Esophagus squamous epithelium (tissue), 5 donors: ENCODE measurements around the gene TRPV2. TPM values are rescaled to one million over a fixed set of nuclear protein-coding genes. Genes with fewer than 3 reads are reported as not detected.

Experiments used
- DNase-seq: peaks from one replicate; lab custom pipeline; 2025; lab: John Stamatoyannopoulos, UW
- H3K27ac ChIP-seq, 4 donors: fragments of 200-600 bp; sonication (generic); one replicate each; pipeline ENCODE4 v1.5.1; 2016 to 2019; ENCODE audit warnings: mild to moderate bottlenecking in 1 of 4
- H3K27me3 ChIP-seq, 4 donors: fragments of 200-600 bp; sonication (generic); 1 replicate in 3 of 4; 2 replicates in 1 of 4; pipeline versions ENCODE4 v1.5.1 to v1.6.0; 2017 to 2021; ENCODE audit warnings: antibody characterized with exemption in 1 of 4
- H3K36me3 ChIP-seq, 3 donors: fragments of 200-600 bp; sonication (generic); one replicate each; pipeline ENCODE4 v1.5.1; 2016 to 2019
- H3K4me1 ChIP-seq, 3 donors: fragments of 200-600 bp; sonication (generic); one replicate each; pipeline ENCODE4 v1.5.1; 2017 to 2019
- H3K4me3 ChIP-seq, 4 donors: fragments of 200-600 bp; sonication (generic); 1 replicate in 3 of 4; 2 replicates in 1 of 4; pipeline ENCODE4 v1.5.1; 2016 to 2019; ENCODE audit warnings: mild to moderate bottlenecking in 2 of 4, moderate library complexity in 1 of 4
- H3K9me3 ChIP-seq, 3 donors: fragments of 200-600 bp; sonication (generic); one replicate each; pipeline ENCODE4 v1.5.1; 2016 to 2019
- POLR2A ChIP-seq, 4 donors: fragments of 450-650 bp; IDR thresholded peaks; one replicate each; pipeline ENCODE4 v1.6.1; 2017; ENCODE audit warnings: antibody characterized with exemption in 4 of 4, mild to moderate bottlenecking in 4 of 4, moderate library complexity in 3 of 4
- WGBS, 2 donors: methylation state at CpG; one replicate each; pipeline ENCODE4 v1.1.5; 2018; 5-methylcytosine and 5-hydroxymethylcytosine counted together
- intact Hi-C: fragments of 100-400 bp; cut with DNase I; formaldehyde crosslinking; loops from one replicate; pipeline ENCODE4 v1.15.0; 2022
- total RNA-seq, 4 donors: library from RNA; depleted of rRNA; stranded (reverse); fragments of >200 nt; gene quantifications; one replicate each; pipeline ENCODE4 v1.1.0, GENCODE V29; 2016
- TF ChIP-seq, protein P1 (sequence below), 6 experiments: fragments of 450-650 bp in 4 of 6; fragments of 200-600 bp in 2 of 6; sonication (generic) in 2 of 6; IDR thresholded peaks; one replicate each; pipeline ENCODE4 v1.5.1; 2016 to 2019; ENCODE audit warnings: antibody characterized with exemption in 6 of 6, mild to moderate bottlenecking in 4 of 6, moderate library complexity in 4 of 6
- donor health status: DM: yes; HTN: yes; CAD: no.

Gene TRPV2
- total RNA-seq, 4 donors from 2014 or later: 1.7 to 8.4 (median 2.5) TPM

DNA sequence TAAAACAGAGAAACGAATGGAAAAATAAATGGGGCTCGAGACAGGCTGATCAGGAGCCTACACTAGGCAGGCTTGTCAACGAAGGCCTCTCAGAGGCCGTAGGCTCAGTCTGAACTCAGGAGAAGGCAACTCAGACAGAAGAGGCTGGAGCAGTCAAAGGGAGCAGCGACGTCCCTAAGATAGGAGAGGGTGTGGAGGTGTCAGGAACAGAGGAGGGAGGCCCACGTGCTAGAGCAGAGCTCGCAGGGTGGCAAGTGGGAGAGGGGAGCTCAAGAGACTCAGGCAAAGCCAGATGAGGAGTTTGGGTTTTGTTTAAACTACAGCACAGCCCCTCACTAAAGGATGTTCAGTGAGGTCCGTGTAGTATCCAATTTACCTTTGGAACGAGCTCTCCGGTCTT is 43.9 kb downstream of the TRPV2 start:
- Histone ChIP-seq H3K4me1 (peaks cover 0 to 17% (median 5%) of the 10 kb centered on the region in 3 donors), H3K27ac (no peak overlapping the region), H3K36me3 (peaks cover 0 to 20% (median 0%) of the 10 kb centered on the region in 3 donors), H3K9me3 (no peaks in the 10 kb centered on the region), H3K4me3 (no peak overlapping the region), H3K27me3 (no peaks in the 10 kb centered on the region)
- intact Hi-C loops: no loop called here
- DNase-seq: no peak
- TF ChIP-seq, protein P1, sequence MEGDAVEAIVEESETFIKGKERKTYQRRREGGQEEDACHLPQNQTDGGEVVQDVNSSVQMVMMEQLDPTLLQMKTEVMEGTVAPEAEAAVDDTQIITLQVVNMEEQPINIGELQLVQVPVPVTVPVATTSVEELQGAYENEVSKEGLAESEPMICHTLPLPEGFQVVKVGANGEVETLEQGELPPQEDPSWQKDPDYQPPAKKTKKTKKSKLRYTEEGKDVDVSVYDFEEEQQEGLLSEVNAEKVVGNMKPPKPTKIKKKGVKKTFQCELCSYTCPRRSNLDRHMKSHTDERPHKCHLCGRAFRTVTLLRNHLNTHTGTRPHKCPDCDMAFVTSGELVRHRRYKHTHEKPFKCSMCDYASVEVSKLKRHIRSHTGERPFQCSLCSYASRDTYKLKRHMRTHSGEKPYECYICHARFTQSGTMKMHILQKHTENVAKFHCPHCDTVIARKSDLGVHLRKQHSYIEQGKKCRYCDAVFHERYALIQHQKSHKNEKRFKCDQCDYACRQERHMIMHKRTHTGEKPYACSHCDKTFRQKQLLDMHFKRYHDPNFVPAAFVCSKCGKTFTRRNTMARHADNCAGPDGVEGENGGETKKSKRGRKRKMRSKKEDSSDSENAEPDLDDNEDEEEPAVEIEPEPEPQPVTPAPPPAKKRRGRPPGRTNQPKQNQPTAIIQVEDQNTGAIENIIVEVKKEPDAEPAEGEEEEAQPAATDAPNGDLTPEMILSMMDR (IDR thresholded peaks at IDR 0.05): no peak
- no peak for TF ChIP-seq POLR2A (IDR thresholded peaks at IDR 0.05)
- 76 to 91% methylated on average over 11 of the region's 11 CpGs for WGBS, 2 donors

DNA sequence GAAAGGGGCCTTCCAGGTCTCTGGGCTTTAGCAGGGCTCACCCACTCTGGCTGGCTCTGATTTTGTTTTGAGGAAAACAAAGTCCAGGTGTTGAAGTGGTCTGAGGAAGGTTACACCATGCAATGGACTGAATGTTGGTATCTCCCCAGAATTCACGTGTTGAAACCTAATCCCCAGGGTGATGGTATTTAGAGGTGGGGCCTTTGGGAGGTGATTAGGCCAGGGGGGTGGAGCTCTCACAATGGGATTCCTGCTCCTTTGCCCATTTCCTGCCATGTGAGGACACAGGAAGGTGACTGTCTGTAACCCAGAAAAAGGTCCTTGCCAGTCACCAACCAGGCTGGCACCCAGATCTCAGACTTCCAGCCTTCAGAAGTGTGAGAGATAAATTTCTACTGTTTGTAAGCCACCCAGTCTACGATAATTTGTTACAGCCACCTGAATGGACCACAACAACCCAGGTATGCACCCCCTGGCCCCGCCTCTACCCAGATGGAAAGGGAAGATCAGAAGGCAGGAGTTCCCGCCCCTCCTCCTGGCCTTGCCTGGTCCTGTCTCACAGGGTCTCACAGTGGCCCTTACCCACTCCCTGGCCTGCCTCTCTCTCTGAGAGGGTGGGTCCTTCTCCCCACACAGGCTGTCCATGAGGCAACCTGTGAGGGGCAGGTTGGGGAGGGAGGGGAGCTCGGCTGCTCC is 44.6 kb downstream of the TRPV2 start:
- no peak overlapping the region for H3K27ac ChIP-seq
- intact Hi-C loops: no loop called here
- 68 to 89% methylated on average over 3 to 5 of the region's 5 CpGs for WGBS, 2 donors
- TF ChIP-seq, protein P1 (IDR thresholded peaks at IDR 0.05): no peak
- TF ChIP-seq POLR2A (IDR thresholded peaks at IDR 0.05): no peak
- DNase-seq: no peak
- H3K4me3 ChIP-seq: no peak overlapping the region
- H3K4me1 ChIP-seq: peaks cover 0 to 17% (median 5%) of the 10 kb centered on the region in 3 donors
- no peaks in the 10 kb centered on the region for H3K9me3 ChIP-seq
- H3K36me3 ChIP-seq: peaks cover 0 to 20% (median 0%) of the 10 kb centered on the region in 3 donors
- no peaks in the 10 kb centered on the region for H3K27me3 ChIP-seq

DNA sequence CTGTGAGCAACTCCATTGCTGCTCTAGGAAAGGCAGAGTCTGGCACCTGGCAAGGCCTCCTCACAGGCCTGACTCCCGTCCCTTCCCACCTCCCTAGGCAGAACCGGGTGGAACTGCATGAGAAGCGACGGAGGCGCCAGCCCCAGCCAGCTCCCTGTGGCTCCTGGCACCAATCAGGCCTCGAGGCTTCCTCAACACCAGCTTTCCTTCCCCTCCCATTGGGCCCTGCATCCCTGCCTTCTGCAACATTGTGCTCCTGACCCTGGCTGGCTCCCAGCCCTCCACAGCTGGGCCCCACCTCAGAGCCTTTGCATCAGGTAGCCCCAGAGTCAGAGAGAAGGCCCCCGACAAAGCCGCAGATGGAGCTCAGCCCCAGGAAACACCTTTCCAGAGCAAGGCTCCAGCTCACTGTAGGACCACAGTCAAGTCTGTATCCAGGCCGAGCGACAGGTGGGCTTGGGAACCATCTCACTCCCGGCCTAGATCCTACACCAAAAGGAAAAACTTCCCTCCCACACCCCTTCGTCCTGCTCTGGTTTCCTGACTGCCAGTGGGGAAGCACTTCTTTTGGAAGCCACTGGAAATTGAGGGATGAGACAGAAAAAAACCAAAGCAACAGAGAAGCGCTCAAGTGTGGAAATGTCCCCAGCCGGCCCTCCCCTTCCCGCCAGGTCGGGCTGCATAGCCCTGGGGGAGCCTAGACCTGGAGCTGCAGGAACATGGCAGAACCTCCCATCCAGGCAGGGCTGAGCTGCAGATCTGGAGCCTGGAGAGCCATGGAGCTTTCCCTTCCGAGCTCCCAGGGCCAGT is 45.6 kb downstream of the TRPV2 start:
- Histone ChIP-seq H3K27me3 (no peaks in the 10 kb centered on the region), H3K27ac (no peak overlapping the region), H3K9me3 (no peaks in the 10 kb centered on the region), H3K4me1 (peaks cover 0 to 24% (median 5%) of the 10 kb centered on the region in 3 donors), H3K36me3 (peaks cover 0 to 20% (median 0%) of the 10 kb centered on the region in 3 donors), H3K4me3 (no peak overlapping the region)
- TF ChIP-seq, protein P1 (IDR thresholded peaks at IDR 0.05): no peak
- TF ChIP-seq POLR2A (IDR thresholded peaks at IDR 0.05): no peak
- 60 to 80% methylated on average over 1 to 10 of the region's 17 CpGs for WGBS, 2 donors
- intact Hi-C loops: no loop called here
- DNase-seq: no peak

DNA sequence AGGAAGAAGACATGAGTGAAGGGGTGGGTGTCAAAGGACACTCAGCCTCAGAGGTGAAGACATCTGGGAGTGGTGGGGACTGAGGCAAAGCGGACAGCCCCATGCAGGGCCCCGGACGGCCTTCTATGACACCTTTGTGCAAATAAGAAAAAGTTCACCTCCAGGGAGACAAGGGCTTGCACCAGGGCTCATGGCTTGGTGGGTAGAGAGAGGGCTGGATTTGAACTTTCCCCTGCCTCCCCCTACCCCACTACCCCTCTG is 46.2 kb downstream of the TRPV2 start:
- no peaks in the 10 kb centered on the region for H3K9me3 ChIP-seq
- no peak for DNase-seq
- H3K36me3 ChIP-seq: peaks cover 0 to 18% (median 0%) of the 10 kb centered on the region in 3 donors
- H3K27me3 ChIP-seq: no peaks in the 10 kb centered on the region
- H3K4me1 ChIP-seq: peaks cover 0 to 29% (median 5%) of the 10 kb centered on the region in 3 donors
- TF ChIP-seq POLR2A (IDR thresholded peaks at IDR 0.05): no peak
- TF ChIP-seq, protein P1 (IDR thresholded peaks at IDR 0.05): no peak
- 88 to 100% methylated on average over 1 to 3 of the region's 3 CpGs for WGBS, 2 donors
- H3K4me3 ChIP-seq: no peak overlapping the region
- intact Hi-C loops: no loop called here
- no peak overlapping the region for H3K27ac ChIP-seq
